OCI-LY7 (cell line): ENCODE data around the gene B3GLCT.

Experiments
- CTCF ChIP-seq: fragments of 200-600 bp; sonication (generic); conservative IDR thresholded peaks from 2 replicates; pipeline ENCODE4 v1.5.1; 2014; ENCODE audit warnings: mild to moderate bottlenecking, antibody characterized with exemption, low read length, moderate library complexity, mixed read lengths
- EZH2phosphoT487 ChIP-seq: fragments of 200-600 bp; sonication (generic); IDR thresholded peaks from 2 replicates; pipeline ENCODE4 v1.6.1; 2018; ENCODE audit warnings: low read depth, borderline replicate concordance, mild to moderate bottlenecking, mixed run types, antibody characterized with exemption, low read length, moderate library complexity, mixed read lengths

- TF ChIP-seq CTCF (no peak), EZH2phosphoT487 (no peak)
Observed at GRCh38 chr13:31221057-31221456, 21.3 kb downstream of the B3GLCT start.
